Endodermal cell (in vitro differentiated cells): ENCODE data around the gene TRIM37. TPM values are rescaled to one million over a fixed set of nuclear protein-coding genes. Genes with fewer than 3 reads are reported as not detected.
"Not testable (repeated sequence)": the region's sequence is repeated elsewhere in the genome, so short reads cannot be mapped to it uniquely, and the experiment has no call there.

Experiments used
- DNase-seq: peaks from one replicate; pipeline ENCODE4 v3.0.0-alpha.2; 2017
- H3K27ac ChIP-seq: 2 replicates; pipeline ENCODE4 v1.5.1; 2013; ENCODE audit warnings: mild to moderate bottlenecking, low read depth, low read length, moderate library complexity
- H3K27me3 ChIP-seq: 2 replicates; pipeline ENCODE4 v1.6.1; 2013; ENCODE audit warnings: mild to moderate bottlenecking, low read length, moderate library complexity; ENCODE audit not compliant: insufficient read depth, control insufficient read depth, poor library complexity, severe bottlenecking
- H3K36me3 ChIP-seq: 2 replicates; pipeline ENCODE4 v1.7.0; 2013; ENCODE audit warnings: mild to moderate bottlenecking, low read length, moderate library complexity; ENCODE audit not compliant: control insufficient read depth, insufficient read depth
- H3K4me1 ChIP-seq: one replicate; pipeline ENCODE4 v1.7.0; 2013; ENCODE audit warnings: low read length; ENCODE audit not compliant: control insufficient read depth, insufficient read depth
- H3K4me3 ChIP-seq: 2 replicates; pipeline ENCODE4 v1.5.1; 2013; ENCODE audit warnings: mild to moderate bottlenecking, low read length, moderate library complexity
- H3K9ac ChIP-seq: 2 replicates; pipeline ENCODE4 v1.6.1; 2013; ENCODE audit warnings: mild to moderate bottlenecking, low read length, moderate library complexity; ENCODE audit not compliant: poor library complexity, severe bottlenecking; ENCODE audit errors: extremely low read depth
- H3K9me3 ChIP-seq: 2 replicates; pipeline ENCODE4 v1.6.1; 2013; ENCODE audit warnings: mild to moderate bottlenecking, low read length, moderate library complexity; ENCODE audit not compliant: control insufficient read depth
- H3K27ac Mint-ChIP-seq: 2 replicates; pipeline ENCODE4 v1.8.0; 2020; ENCODE audit warnings: mixed read lengths
- H3K27me3 Mint-ChIP-seq: 2 replicates; pipeline ENCODE4 v1.8.0; 2021; ENCODE audit warnings: mild to moderate bottlenecking, mixed read lengths; ENCODE audit not compliant: insufficient read depth
- H3K36me3 Mint-ChIP-seq: 2 replicates; pipeline ENCODE4 v1.8.0; 2020; ENCODE audit warnings: low read depth, mixed read lengths
- H3K4me1 Mint-ChIP-seq: 2 replicates; pipeline ENCODE4 v1.8.0; 2020; ENCODE audit warnings: mixed read lengths
- H3K4me3 Mint-ChIP-seq: 2 replicates; pipeline ENCODE4 v1.8.0; 2020; ENCODE audit warnings: mild to moderate bottlenecking, moderate library complexity, mixed read lengths
- H3K9me3 Mint-ChIP-seq: 2 replicates; pipeline ENCODE4 v1.8.0; 2020; ENCODE audit warnings: mild to moderate bottlenecking, mixed read lengths
- WGBS, 2 experiments: methylation state at CpG; one replicate each; pipeline versions ENCODE4 v1.1.5 to v1.1.7; 2013; ENCODE audit warnings: missing lambda C conversion rate in 2 of 2, mixed read lengths in 1 of 2; ENCODE audit not compliant: insufficient coverage in 1 of 2, insufficient read length in 1 of 2; 5-methylcytosine and 5-hydroxymethylcytosine counted together
- total RNA-seq, 2 donors: library from RNA; stranded (reverse); fragmentation: NEBNext Ultra II Directional in 1 of 2; extraction: Animal tissue kit (Norgen Biotek cat#: 25700) in 1 of 2; gene quantifications; 2 replicates in 1 of 2; 3 replicates in 1 of 2; pipeline ENCODE4 v1.2.1, GENCODE V29; 2021
- TF ChIP-seq, protein P1 (sequence below): fragments of 200-600 bp; sonication (generic); conservative IDR thresholded peaks from 2 replicates; pipeline ENCODE4 v1.5.0; 2021; ENCODE audit warnings: antibody characterized with exemption, mild to moderate bottlenecking

Gene TRIM37
- total RNA-seq, 2 donors from 2014 or later, result 43.6 to 64.6 TPM

DNA sequence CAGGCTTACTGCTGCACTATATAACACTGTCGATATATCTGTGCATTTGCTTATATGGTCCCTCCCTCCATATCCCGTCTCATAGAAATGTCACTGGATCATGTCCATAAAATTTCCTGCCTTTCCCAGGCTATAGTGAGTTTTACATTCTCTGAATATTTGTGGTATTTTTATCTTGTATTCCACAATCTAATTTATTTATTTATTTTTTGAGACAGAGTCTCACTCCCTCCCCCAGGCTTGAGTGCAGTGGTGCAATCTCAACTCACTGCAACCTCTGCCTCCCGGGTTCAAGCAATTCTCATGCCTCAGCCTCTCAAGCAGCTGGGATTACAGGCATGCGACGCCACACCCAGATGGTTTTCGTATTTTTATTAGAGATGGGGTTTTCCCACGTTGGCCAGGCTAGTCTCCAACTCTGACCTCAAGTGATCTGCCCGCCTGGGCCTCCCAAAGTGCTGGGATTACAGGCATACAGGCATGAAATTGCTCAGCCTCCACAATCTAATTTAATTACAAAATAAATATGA is 12.9 kb downstream of the TRIM37 start:
- no peak overlapping the region for H3K27ac ChIP-seq
- no peaks in the 10 kb centered on the region for H3K4me1 ChIP-seq
- no peaks in the 10 kb centered on the region for H3K4me1 Mint-ChIP-seq
- H3K9ac ChIP-seq, result no peak overlapping the region
- peaks cover 24% of the 10 kb centered on the region for H3K36me3 Mint-ChIP-seq
- H3K4me3 ChIP-seq, result no peak overlapping the region
- no peaks in the 10 kb centered on the region for H3K9me3 ChIP-seq
- no peaks in the 10 kb centered on the region for H3K27me3 ChIP-seq
- 96% methylated on average over 4 to 8 of the region's 8 CpGs for WGBS, 2 experiments
- no peak overlapping the region for H3K27ac Mint-ChIP-seq
- peaks cover 4% of the 10 kb centered on the region for H3K9me3 Mint-ChIP-seq
- H3K27me3 Mint-ChIP-seq, result no peaks in the 10 kb centered on the region
- no peak overlapping the region for H3K4me3 Mint-ChIP-seq
- TF ChIP-seq, protein P1, sequence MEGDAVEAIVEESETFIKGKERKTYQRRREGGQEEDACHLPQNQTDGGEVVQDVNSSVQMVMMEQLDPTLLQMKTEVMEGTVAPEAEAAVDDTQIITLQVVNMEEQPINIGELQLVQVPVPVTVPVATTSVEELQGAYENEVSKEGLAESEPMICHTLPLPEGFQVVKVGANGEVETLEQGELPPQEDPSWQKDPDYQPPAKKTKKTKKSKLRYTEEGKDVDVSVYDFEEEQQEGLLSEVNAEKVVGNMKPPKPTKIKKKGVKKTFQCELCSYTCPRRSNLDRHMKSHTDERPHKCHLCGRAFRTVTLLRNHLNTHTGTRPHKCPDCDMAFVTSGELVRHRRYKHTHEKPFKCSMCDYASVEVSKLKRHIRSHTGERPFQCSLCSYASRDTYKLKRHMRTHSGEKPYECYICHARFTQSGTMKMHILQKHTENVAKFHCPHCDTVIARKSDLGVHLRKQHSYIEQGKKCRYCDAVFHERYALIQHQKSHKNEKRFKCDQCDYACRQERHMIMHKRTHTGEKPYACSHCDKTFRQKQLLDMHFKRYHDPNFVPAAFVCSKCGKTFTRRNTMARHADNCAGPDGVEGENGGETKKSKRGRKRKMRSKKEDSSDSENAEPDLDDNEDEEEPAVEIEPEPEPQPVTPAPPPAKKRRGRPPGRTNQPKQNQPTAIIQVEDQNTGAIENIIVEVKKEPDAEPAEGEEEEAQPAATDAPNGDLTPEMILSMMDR, result no peak
- DNase-seq, result no peak
- peaks cover 23% of the 10 kb centered on the region for H3K36me3 ChIP-seq

DNA sequence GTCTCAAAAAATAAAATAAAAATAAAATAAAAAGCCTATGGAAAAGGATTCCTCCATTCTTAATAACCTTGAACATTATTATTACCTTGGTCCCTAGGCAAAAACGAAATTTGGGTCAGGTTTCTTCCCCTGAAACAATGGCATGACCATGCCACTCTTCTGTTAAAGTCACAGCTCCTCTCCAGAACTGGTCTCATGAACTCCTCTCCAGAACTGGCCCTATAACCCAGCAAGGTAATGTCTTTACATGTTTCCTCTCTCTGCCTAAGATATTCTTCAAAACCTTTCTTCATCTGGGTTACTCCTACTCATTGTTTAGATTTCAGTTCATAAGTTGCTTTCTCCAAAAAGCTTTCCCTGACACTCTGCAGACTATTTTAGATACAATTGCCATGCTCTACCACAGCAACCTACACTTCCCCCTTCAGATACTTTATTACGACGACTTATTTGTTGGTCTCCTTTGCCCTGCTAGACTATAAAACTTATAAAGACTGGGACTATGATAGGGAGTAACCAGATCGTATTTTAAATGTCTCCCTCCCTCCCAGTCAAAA is 13.5 kb downstream of the TRIM37 start:
- Histone ChIP-seq H3K9ac (no peak overlapping the region), H3K9me3 (no peaks in the 10 kb centered on the region), H3K4me3 (no peak overlapping the region), H3K4me1 (no peaks in the 10 kb centered on the region), H3K27ac (no peak overlapping the region), H3K27me3 (no peaks in the 10 kb centered on the region), H3K36me3 (peaks cover 21% of the 10 kb centered on the region)
- TF ChIP-seq, protein P1, result no peak
- H3K36me3 Mint-ChIP-seq, result peaks cover 24% of the 10 kb centered on the region
- peak overlapping the region; percentile 11 for H3K27ac Mint-ChIP-seq
- peaks cover 4% of the 10 kb centered on the region for H3K9me3 Mint-ChIP-seq
- DNase-seq, result no peak
- 81 to 85% methylated on average over 2 to 4 of the region's 4 CpGs for WGBS, 2 experiments
- H3K4me3 Mint-ChIP-seq, result no peak overlapping the region
- H3K27me3 Mint-ChIP-seq, result no peaks in the 10 kb centered on the region
- H3K4me1 Mint-ChIP-seq, result no peaks in the 10 kb centered on the region

DNA sequence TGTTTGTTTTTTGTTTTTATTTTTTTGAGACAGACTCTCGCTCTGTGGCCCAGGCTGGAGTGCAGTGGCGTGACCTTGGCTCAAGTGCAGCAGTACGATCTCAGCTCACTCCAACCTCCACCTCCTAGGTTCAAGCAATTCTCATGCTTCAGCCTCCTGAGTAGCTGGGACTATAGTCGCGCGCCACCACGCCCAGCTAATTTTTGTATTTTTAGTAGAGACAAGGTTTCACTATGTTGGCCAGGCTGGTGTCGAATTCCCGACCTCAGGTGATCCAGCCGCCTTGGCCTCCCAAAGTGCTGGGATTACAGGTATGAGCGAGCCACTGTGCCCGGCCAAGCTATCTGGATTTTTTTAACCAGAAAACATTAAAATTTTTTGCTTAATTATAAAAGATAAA is 16.1 kb downstream of the TRIM37 start:
- not testable (repeated sequence) for DNase-seq, H3K27ac ChIP-seq, H3K4me3 ChIP-seq, H3K27me3 ChIP-seq, H3K4me1 ChIP-seq, H3K9ac ChIP-seq, H3K9me3 ChIP-seq, H3K4me1 Mint-ChIP-seq, H3K27me3 Mint-ChIP-seq, H3K27ac Mint-ChIP-seq, H3K9me3 Mint-ChIP-seq, H3K4me3 Mint-ChIP-seq
- H3K36me3 ChIP-seq, result peaks cover 26% of the 10 kb centered on the region
- peaks cover 23% of the 10 kb centered on the region for H3K36me3 Mint-ChIP-seq
- WGBS, 2 experiments, result 94 to 97% methylated on average over 6 to 11 of the region's 12 CpGs

DNA sequence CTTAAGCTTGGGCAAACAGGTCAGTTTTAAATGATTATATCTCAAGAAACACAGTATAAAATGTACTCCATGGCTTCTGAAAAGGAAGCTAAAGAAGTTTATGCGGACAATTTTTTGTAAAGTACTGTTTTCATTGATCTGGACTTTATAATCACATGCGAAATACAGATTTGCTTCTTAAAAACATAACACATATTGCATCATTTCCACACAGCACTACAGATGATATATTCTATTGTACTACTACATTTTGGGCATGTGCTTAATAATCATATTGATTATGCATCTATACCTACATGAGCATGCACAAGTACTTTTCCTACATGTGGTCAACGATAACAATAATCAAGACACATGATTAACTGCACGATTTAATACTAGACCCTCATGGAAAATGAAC is 22.5 kb downstream of the TRIM37 start:
- no peak overlapping the region for H3K4me3 ChIP-seq
- no peak overlapping the region for H3K27ac ChIP-seq
- no peak for DNase-seq
- Mint-ChIP-seq H3K36me3 (peaks cover 44% of the 10 kb centered on the region), H3K9me3 (no peaks in the 10 kb centered on the region), H3K4me1 (no peaks in the 10 kb centered on the region), H3K27me3 (no peaks in the 10 kb centered on the region), H3K4me3 (no peak overlapping the region), H3K27ac (no peak overlapping the region)
- WGBS, 2 experiments, result 87 to 100% methylated on average over 2 to 4 of the region's 4 CpGs
- no peaks in the 10 kb centered on the region for H3K4me1 ChIP-seq
- H3K27me3 ChIP-seq, result no peaks in the 10 kb centered on the region
- no peaks in the 10 kb centered on the region for H3K9me3 ChIP-seq
- H3K9ac ChIP-seq, result no peak overlapping the region
- TF ChIP-seq, protein P1, result no peak
- peaks cover 48% of the 10 kb centered on the region for H3K36me3 ChIP-seq
